Mammary epithelial cell (primary cell): Measurements from ENCODE around the gene HS3ST3A1.

Experiments used
- EZH2 ChIP-seq: IDR thresholded peaks from 2 replicates; pipeline ENCODE4 v1.6.1; 2012; ENCODE audit warnings: low read length, inconsistent platforms, borderline replicate concordance
- TF ChIP-seq, protein P1 (sequence below), 2 donors: IDR thresholded peaks in 1 of 2; conservative IDR thresholded peaks in 1 of 2; 2 replicates each; pipeline ENCODE4 v1.5.1; 2011 to 2012; ENCODE audit warnings: inconsistent platforms in 2 of 2, low read length in 2 of 2, mild to moderate bottlenecking in 2 of 2, control low read depth in 1 of 2, low read depth in 1 of 2; ENCODE audit not compliant: insufficient read depth in 1 of 2; ENCODE audit errors: extremely low read depth in 1 of 2

DNA sequence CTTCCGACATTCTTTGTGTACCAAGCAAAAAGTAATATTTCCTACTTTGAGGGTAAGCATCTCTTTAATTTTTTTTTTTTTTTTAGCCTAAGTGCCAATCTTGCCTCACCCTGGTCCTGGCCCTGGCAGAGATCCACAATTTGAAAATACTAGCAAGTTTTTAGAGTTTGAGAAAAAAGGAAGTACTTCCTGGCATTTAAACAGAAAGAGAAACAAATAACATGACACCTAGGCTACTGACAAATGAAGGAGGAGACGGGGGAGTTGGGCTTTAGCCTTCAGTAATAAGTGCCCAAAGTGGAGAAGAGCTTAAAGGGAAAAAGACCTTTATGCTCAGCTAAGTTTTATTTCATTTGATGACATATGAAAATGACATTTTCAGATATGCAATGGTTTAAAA, 92.8 kb downstream of the HS3ST3A1 start:
- TF ChIP-seq, protein P1, sequence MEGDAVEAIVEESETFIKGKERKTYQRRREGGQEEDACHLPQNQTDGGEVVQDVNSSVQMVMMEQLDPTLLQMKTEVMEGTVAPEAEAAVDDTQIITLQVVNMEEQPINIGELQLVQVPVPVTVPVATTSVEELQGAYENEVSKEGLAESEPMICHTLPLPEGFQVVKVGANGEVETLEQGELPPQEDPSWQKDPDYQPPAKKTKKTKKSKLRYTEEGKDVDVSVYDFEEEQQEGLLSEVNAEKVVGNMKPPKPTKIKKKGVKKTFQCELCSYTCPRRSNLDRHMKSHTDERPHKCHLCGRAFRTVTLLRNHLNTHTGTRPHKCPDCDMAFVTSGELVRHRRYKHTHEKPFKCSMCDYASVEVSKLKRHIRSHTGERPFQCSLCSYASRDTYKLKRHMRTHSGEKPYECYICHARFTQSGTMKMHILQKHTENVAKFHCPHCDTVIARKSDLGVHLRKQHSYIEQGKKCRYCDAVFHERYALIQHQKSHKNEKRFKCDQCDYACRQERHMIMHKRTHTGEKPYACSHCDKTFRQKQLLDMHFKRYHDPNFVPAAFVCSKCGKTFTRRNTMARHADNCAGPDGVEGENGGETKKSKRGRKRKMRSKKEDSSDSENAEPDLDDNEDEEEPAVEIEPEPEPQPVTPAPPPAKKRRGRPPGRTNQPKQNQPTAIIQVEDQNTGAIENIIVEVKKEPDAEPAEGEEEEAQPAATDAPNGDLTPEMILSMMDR (conservative IDR thresholded peaks at IDR 0.05 in 1 of 2, IDR thresholded peaks at IDR 0.05 in 1 of 2; ENCODE audit: extremely low read depth in 1 of 2, insufficient read depth in 1 of 2, low read depth in 1 of 2, low read length in 2 of 2): no peak
- TF ChIP-seq EZH2: no peak
